CD14-positive monocyte (primary cell): Measurements from ENCODE around the gene NOM1. TPM values are rescaled to one million over a fixed set of nuclear protein-coding genes. Genes with fewer than 3 reads are reported as not detected.

Experiments
- DNase-seq, 3 donors: peaks; one replicate each; pipeline ENCODE4 v3.0.0-alpha.2; 2011 to 2022
- H2AFZ ChIP-seq: 2 replicates; pipeline ENCODE4 v1.6.0; 2012; ENCODE audit warnings: mild to moderate bottlenecking, low read depth, low read length, inconsistent platforms; ENCODE audit not compliant: insufficient read depth, poor library complexity, severe bottlenecking
- H3K27ac ChIP-seq, 2 donors: 1 replicate in 1 of 2; 2 replicates in 1 of 2; pipeline ENCODE4 v1.5.1; 2012 to 2013; ENCODE audit warnings: low read length in 2 of 2, control low read depth in 1 of 2, inconsistent platforms in 1 of 2, low read depth in 1 of 2, mild to moderate bottlenecking in 1 of 2
- H3K27me3 ChIP-seq, 2 donors: one replicate each; pipeline versions ENCODE4 v1.6.0 to v1.6.1; 2011 to 2013; ENCODE audit warnings: low read length in 2 of 2; ENCODE audit not compliant: control insufficient read depth in 2 of 2, insufficient read depth in 2 of 2
- H3K36me3 ChIP-seq, 2 donors: replicated peaks in 1 of 2; 1 replicate in 1 of 2; 2 replicates in 1 of 2; pipeline versions ENCODE4 v1.5.1 to v1.6.1; 2012 to 2013; ENCODE audit warnings: low read length in 2 of 2, control low read depth in 1 of 2, inconsistent platforms in 1 of 2, mild to moderate bottlenecking in 1 of 2; ENCODE audit not compliant: insufficient read depth in 2 of 2, control insufficient read depth in 1 of 2
- H3K4me1 ChIP-seq, 2 donors: 1 replicate in 1 of 2; 2 replicates in 1 of 2; pipeline versions ENCODE4 v1.5.1 to v1.6.1; 2012 to 2013; ENCODE audit warnings: low read length in 2 of 2, control low read depth in 1 of 2, inconsistent platforms in 1 of 2, mild to moderate bottlenecking in 1 of 2, moderate library complexity in 1 of 2; ENCODE audit not compliant: insufficient read depth in 2 of 2, control insufficient read depth in 1 of 2
- H3K4me2 ChIP-seq: replicated peaks from 2 replicates; pipeline ENCODE3; 2012; ENCODE audit warnings: low read length, moderate library complexity, mild to moderate bottlenecking; ENCODE audit not compliant: poor library complexity, severe bottlenecking; ENCODE audit errors: extremely low read depth
- H3K4me3 ChIP-seq, 3 experiments: fragments of 200-600 bp in 1 of 3; sonication (generic) in 1 of 3; replicated peaks in 1 of 3; 1 replicate in 2 of 3; 2 replicates in 1 of 3; pipeline ENCODE4 v1.5.1; 2011 to 2013; ENCODE audit warnings: low read length in 3 of 3, mild to moderate bottlenecking in 3 of 3, control low read depth in 2 of 3, low read depth in 2 of 3, inconsistent platforms in 1 of 3, moderate library complexity in 1 of 3
- H3K79me2 ChIP-seq: 2 replicates; pipeline ENCODE4 v1.6.0; 2012; ENCODE audit warnings: mild to moderate bottlenecking, control low read depth, inconsistent platforms, low read length, moderate library complexity; ENCODE audit not compliant: insufficient read depth
- H3K9ac ChIP-seq: 2 replicates; pipeline ENCODE4 v1.6.0; 2017; ENCODE audit warnings: low read length, mild to moderate bottlenecking; ENCODE audit not compliant: insufficient read depth, poor library complexity, severe bottlenecking
- H3K9me3 ChIP-seq, 2 donors: replicated peaks in 1 of 2; 1 replicate in 1 of 2; 2 replicates in 1 of 2; pipeline versions ENCODE4 v1.5.1 to v1.6.1; 2012 to 2013; ENCODE audit warnings: low read length in 2 of 2, control low read depth in 1 of 2; ENCODE audit not compliant: control insufficient read depth in 1 of 2, insufficient read depth in 1 of 2
- H4K20me1 ChIP-seq: 2 replicates; pipeline ENCODE4 v1.6.0; 2012; ENCODE audit warnings: mild to moderate bottlenecking, low read length, control low read depth, moderate library complexity; ENCODE audit not compliant: insufficient read depth
- H3K27ac Mint-ChIP-seq, 7 donors: one replicate each; pipeline ENCODE4 v1.8.0; 2020; ENCODE audit warnings: mild to moderate bottlenecking in 7 of 7, mixed read lengths in 7 of 7, moderate library complexity in 6 of 7, inconsistent platforms in 2 of 7
- H3K27me3 Mint-ChIP-seq, 3 donors: one replicate each; pipeline ENCODE4 v1.8.0; 2021 to 2022; ENCODE audit warnings: low read depth in 3 of 3, mild to moderate bottlenecking in 3 of 3, mixed read lengths in 3 of 3, moderate library complexity in 3 of 3, inconsistent platforms in 1 of 3
- H3K36me3 Mint-ChIP-seq, 2 donors: one replicate each; pipeline ENCODE4 v1.8.0; 2020; ENCODE audit warnings: mixed read lengths in 2 of 2, inconsistent platforms in 1 of 2, mild to moderate bottlenecking in 1 of 2
- H3K4me1 Mint-ChIP-seq: one replicate; pipeline ENCODE4 v1.8.0; 2020; ENCODE audit warnings: mild to moderate bottlenecking, mixed read lengths
- H3K4me3 Mint-ChIP-seq, 2 donors: one replicate each; pipeline ENCODE4 v1.8.0; 2020; ENCODE audit warnings: mild to moderate bottlenecking in 2 of 2, mixed read lengths in 2 of 2, moderate library complexity in 1 of 2
- H3K9me3 Mint-ChIP-seq, 7 donors: one replicate each; pipeline ENCODE4 v1.8.0; 2020 to 2022; ENCODE audit warnings: mixed read lengths in 7 of 7, mild to moderate bottlenecking in 6 of 7, moderate library complexity in 6 of 7, inconsistent platforms in 2 of 7
- CTCF ChIP-seq: fragments of 200-600 bp; IDR thresholded peaks from one replicate; pipeline ENCODE4 v1.8.0; 2022; ENCODE audit warnings: antibody characterized with exemption, mild to moderate bottlenecking
- WGBS: methylation state at CpG from one replicate; pipeline ENCODE4 v1.1.5; 2013; ENCODE audit warnings: missing lambda C conversion rate; ENCODE audit not compliant: insufficient coverage; 5-methylcytosine and 5-hydroxymethylcytosine counted together
- intact Hi-C, 2 donors: fragments of 100-400 bp; cut with micrococcal nuclease; formaldehyde crosslinking; loops; one replicate each; pipeline versions ENCODE4 v1.15.0 to v1.15.1; 2023
- polyA plus RNA-seq, 3 donors: library from polyadenylated mRNA; depleted of rRNA in 1 of 3; unstranded in 2 of 3; stranded (reverse) in 1 of 3; fragments of 300-500 nt in 2 of 3; fragments of >200 nt in 1 of 3; fragmentation: Illumina TruSeq in 2 of 3; gene quantifications; 1 replicate in 2 of 3; 2 replicates in 1 of 3; pipeline ENCODE4 v1.2.3, GENCODE V29; 2012 to 2021

NOM1 gene
- polyA plus RNA-seq, 3 donors = 0.89 to 11.5 (median 1.9) TPM

GRCh38 chr7:156969972-156970420 lies 20.5 kb downstream of the NOM1 start:
- H3K4me2 ChIP-seq = no peak overlapping the region
- no peak overlapping the region for H3K9ac ChIP-seq
- no peak overlapping the region for H3K4me3 ChIP-seq
- intact Hi-C loops = no loop called here
- no peaks in the 10 kb centered on the region for H3K4me1 ChIP-seq
- H3K36me3 ChIP-seq = peaks cover 59 to 67% of the 10 kb centered on the region in 2 donors
- peak; percentile 34 for TF ChIP-seq CTCF
- no peak overlapping the region for H3K27ac Mint-ChIP-seq
- H3K9me3 ChIP-seq = no peaks in the 10 kb centered on the region
- H4K20me1 ChIP-seq = no peaks in the 10 kb centered on the region
- H3K27me3 ChIP-seq = no peaks in the 10 kb centered on the region
- H3K27ac ChIP-seq = no peak overlapping the region
- peaks cover 67 to 75% of the 10 kb centered on the region in 2 donors for H3K36me3 Mint-ChIP-seq
- no peaks in the 10 kb centered on the region for H3K79me2 ChIP-seq
- no peaks in the 10 kb centered on the region for H3K27me3 Mint-ChIP-seq
- no peaks in the 10 kb centered on the region for H3K9me3 Mint-ChIP-seq
- H3K4me3 Mint-ChIP-seq = no peak overlapping the region
- no peak overlapping the region for H2AFZ ChIP-seq
- WGBS = 93% methylated on average over 2 of the region's 3 CpGs
- H3K4me1 Mint-ChIP-seq = no peaks in the 10 kb centered on the region
- DNase-seq = no peak

- H3K4me3 ChIP-seq = no peak overlapping the region
- WGBS = no CpG with 5 or more reads among the region's 5 CpGs
- H3K4me1 ChIP-seq = no peaks in the 10 kb centered on the region
- no peak overlapping the region for H3K9ac ChIP-seq
- Mint-ChIP-seq H3K27me3 (peaks cover 0 to 3% (median 0%) of the 10 kb centered on the region in 3 donors), H3K4me1 (no peaks in the 10 kb centered on the region), H3K9me3 (peaks cover 7 to 31% (median 22%) of the 10 kb centered on the region in 7 donors), H3K36me3 (peaks cover 26 to 51% of the 10 kb centered on the region in 2 donors), H3K27ac (no peak overlapping the region), H3K4me3 (no peak overlapping the region)
- no peaks in the 10 kb centered on the region for H3K79me2 ChIP-seq
- DNase-seq = no peak
- H3K36me3 ChIP-seq = peaks cover 14 to 16% of the 10 kb centered on the region in 2 donors
- H3K4me2 ChIP-seq = no peak overlapping the region
- intact Hi-C loops = no loop called here
- H3K27me3 ChIP-seq = no peaks in the 10 kb centered on the region
- peaks cover 8 to 12% of the 10 kb centered on the region in 2 donors for H3K9me3 ChIP-seq
- no peak overlapping the region for H3K27ac ChIP-seq
- H2AFZ ChIP-seq = no peak overlapping the region
- no peak for TF ChIP-seq CTCF
- no peaks in the 10 kb centered on the region for H4K20me1 ChIP-seq
Observed at GRCh38 chr7:156975620-156976019, 26.1 kb downstream of the NOM1 start.
